ENCODE measurements around the gene SH3D19. TPM values are rescaled to one million over a fixed set of nuclear protein-coding genes. Genes with fewer than 3 reads are reported as not detected.
"Not testable (repeated sequence)": the region's sequence is repeated elsewhere in the genome, so short reads cannot be mapped to it uniquely, and the experiment has no call there.

Gene SH3D19
- total RNA-seq, 1 donor from 2014 or later, result 23.0 TPM

DNA sequence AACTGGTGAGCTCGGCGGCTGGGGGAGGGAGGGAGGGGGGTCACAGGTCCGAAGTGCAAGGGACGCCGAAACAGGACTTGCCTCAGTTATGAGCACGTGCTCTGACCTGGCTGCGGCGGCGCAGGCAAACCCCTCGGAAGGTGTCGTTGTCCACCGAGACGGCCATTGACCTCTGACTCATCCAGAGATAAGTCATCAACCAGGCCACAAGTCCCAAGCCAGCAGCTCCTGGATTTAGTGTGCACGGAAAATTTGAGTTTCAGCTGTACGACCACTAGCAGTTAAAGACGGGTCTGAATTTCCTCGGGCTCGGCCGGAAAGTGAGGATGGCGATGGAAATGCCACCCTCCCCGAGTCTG lies 674 bp downstream of the SH3D19 start:
- peak overlapping the region; percentile 62 for H3K4me3 ChIP-seq (ENCODE audit: low read depth, low read length)
- no peak for TF ChIP-seq CTCF (IDR thresholded peaks at IDR 0.05; ENCODE audit: insufficient read depth, low read length, poor library complexity, severe bottlenecking)
- H3K36me3 ChIP-seq (ENCODE audit: control insufficient read depth, insufficient read depth, low read length), result no peaks in the 10 kb centered on the region
- peak; percentile 53 for DNase-seq (ENCODE audit: low read depth)
- no peaks in the 10 kb centered on the region for H3K27me3 ChIP-seq (ENCODE audit: control insufficient read depth, insufficient read depth, low read length)

DNA sequence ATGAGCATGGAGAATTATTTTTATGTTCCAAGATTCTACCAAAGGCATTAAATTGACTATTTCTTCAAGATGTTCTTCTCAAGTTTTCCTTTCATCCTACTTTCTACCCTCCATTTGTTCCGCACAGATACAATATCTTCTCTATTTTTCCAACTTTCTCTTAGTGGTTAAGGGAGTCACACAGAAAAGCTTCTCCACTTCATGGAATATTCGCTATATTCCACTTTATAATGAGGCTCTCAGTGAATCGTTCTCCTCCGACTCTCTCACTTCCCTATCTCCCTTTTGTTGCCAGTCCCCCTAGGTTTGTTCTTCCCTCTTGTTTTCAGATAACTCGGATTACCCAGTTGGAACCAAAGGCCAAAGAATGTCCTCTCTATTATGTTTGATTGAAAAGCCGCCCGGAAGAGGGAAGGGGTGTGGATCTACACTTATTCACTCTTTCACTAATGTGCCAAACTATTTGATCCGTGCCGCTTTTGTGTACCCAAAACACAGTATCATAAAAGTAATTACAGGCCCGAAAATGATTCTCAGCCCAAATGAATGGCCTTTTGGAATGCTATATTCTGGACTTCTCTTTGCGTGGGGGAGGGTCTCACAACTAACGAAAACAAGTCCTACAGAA lies 1.2 kb downstream of the SH3D19 start:
- H3K36me3 ChIP-seq (ENCODE audit: control insufficient read depth, insufficient read depth, low read length), result no peaks in the 10 kb centered on the region
- no peak for DNase-seq (ENCODE audit: low read depth)
- peak overlapping the region; percentile 62 for H3K4me3 ChIP-seq (ENCODE audit: low read depth, low read length)
- no peak for TF ChIP-seq CTCF (IDR thresholded peaks at IDR 0.05; ENCODE audit: insufficient read depth, low read length, poor library complexity, severe bottlenecking)
- H3K27me3 ChIP-seq (ENCODE audit: control insufficient read depth, insufficient read depth, low read length), result no peaks in the 10 kb centered on the region

GRCh38 chr4:151323667-151324066 lies 1.7 kb downstream of the SH3D19 start:
- no peak for DNase-seq (ENCODE audit: low read depth)
- H3K27me3 ChIP-seq (ENCODE audit: control insufficient read depth, insufficient read depth, low read length), result no peaks in the 10 kb centered on the region
- no peak overlapping the region for H3K4me3 ChIP-seq (ENCODE audit: low read depth, low read length)
- H3K36me3 ChIP-seq (ENCODE audit: control insufficient read depth, insufficient read depth, low read length), result no peaks in the 10 kb centered on the region
- TF ChIP-seq CTCF (IDR thresholded peaks at IDR 0.05; ENCODE audit: insufficient read depth, low read length, poor library complexity, severe bottlenecking), result no peak

DNA sequence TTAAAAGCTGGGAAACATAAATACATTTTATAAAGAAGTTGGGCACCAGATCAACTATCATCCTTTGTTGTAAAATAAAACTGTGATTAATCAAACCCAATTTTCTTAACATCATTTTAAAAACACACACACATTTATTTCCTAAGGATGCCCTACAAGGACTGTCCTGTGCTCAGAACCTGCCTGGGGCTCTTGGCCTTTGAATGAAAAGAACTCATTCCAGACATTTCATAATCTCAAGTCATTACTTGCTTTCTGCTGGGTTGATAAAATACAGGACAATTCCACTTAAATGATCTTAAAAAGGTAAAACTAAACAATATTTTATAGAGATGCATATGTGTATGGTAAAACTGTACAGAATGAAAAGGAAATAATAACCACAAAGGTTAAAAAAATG lies 2.8 kb downstream of the SH3D19 start:
- TF ChIP-seq CTCF (IDR thresholded peaks at IDR 0.05; ENCODE audit: insufficient read depth, low read length, poor library complexity, severe bottlenecking), result no peak
- Histone ChIP-seq H3K36me3 (ENCODE audit: control insufficient read depth, insufficient read depth, low read length) (no peaks in the 10 kb centered on the region), H3K27me3 (ENCODE audit: control insufficient read depth, insufficient read depth, low read length) (no peaks in the 10 kb centered on the region), H3K4me3 (ENCODE audit: low read depth, low read length) (no peak overlapping the region)
- no peak for DNase-seq (ENCODE audit: low read depth)

DNA sequence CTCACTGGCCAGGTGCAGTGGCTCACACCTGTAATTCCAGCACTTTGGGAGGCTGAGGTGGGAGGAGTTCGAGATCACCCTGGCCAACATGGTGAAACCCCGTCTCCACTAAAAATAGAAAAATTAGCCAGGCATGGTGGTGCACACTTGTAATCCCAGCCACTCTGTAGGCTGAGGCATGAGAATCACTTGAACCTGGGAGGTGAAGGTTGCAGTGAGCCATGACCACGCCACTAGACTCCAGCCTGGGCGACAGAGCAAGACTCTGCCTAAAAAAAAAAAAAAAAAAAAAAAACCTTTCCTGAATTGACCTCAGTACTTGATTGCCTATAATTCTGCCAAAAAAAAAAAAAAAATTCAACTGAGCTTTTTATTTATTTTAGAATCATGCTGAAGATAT lies 3.2 kb downstream of the SH3D19 start:
- not testable (repeated sequence) for H3K4me3 ChIP-seq (ENCODE audit: low read depth, low read length); H3K27me3 ChIP-seq (ENCODE audit: control insufficient read depth, insufficient read depth, low read length); DNase-seq (ENCODE audit: low read depth); H3K36me3 ChIP-seq (ENCODE audit: control insufficient read depth, insufficient read depth, low read length)

- DNase-seq (ENCODE audit: low read depth), result no peak
- no peak for TF ChIP-seq CTCF (IDR thresholded peaks at IDR 0.05; ENCODE audit: insufficient read depth, low read length, poor library complexity, severe bottlenecking)
- Histone ChIP-seq H3K27me3 (ENCODE audit: control insufficient read depth, insufficient read depth, low read length) (no peaks in the 10 kb centered on the region), H3K36me3 (ENCODE audit: control insufficient read depth, insufficient read depth, low read length) (no peaks in the 10 kb centered on the region), H3K4me3 (ENCODE audit: low read depth, low read length) (no peak overlapping the region)
These were observed 3.8 kb downstream of the SH3D19 start for GRCh38 chr4:151321586-151321985.

Data from kidney epithelial cell (primary cell).